ENCODE measurements around the gene PDXK.

Gene PDXK

DNA sequence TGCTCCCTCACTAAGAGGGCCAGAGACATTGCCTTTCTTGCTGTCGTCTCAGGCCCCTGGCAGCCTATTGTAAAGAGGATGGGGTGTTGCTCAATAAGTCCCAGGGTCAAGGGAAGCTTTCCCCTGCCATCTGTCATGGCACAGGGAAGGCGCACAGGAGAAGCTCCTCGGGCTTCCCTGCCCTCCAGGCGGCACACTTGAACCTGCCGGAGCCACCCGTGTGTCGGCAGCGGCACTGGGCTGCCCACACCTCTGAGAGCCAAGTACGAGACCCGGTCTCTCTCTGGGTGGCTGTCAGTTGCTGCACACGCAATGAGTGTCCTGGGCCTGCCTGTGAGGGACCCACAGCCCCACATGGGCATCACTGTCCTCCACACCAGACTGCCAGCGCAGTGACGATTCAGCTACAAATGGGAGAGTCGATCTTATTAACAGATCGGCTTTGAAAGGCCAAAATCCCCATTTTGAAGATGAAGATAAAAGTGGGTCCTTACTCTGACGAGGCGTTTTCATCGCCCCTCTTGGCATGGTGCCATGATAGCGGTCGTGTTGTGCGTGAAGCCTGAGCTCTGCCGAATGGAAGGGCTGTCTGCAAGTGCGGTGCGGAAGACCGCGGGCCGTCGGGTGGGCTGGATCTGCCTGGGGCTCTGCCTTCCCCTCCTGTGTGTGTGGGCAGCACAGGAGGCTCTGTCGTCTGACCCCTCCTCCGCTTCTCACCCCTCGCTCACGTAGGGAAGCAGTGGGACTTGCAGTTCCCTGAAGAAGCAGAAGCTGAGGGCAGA, 29.2 kb upstream of the PDXK start:
- no peak for TF ChIP-seq CTCF (IDR thresholded peaks at IDR 0.05)
- H3K4me3 ChIP-seq (ENCODE audit: low read depth in 1 of 2, low read length in 1 of 2): no peak overlapping the region
- no peak overlapping the region for H3K27ac ChIP-seq
- H3K36me3 ChIP-seq: peaks cover 37% of the 10 kb centered on the region
- peaks cover 14 to 20% of the 10 kb centered on the region in 2 experiments for H3K4me1 ChIP-seq (ENCODE audit: control insufficient read depth in 1 of 2, insufficient read depth in 1 of 2, low read depth in 1 of 2, low read length in 1 of 2)
- H3K27me3 ChIP-seq: no peaks in the 10 kb centered on the region
- no peaks in the 10 kb centered on the region for H3K9me3 ChIP-seq

- H3K9me3 ChIP-seq: no peaks in the 10 kb centered on the region
- TF ChIP-seq CTCF (IDR thresholded peaks at IDR 0.05): no peak
- no peaks in the 10 kb centered on the region for H3K27me3 ChIP-seq
- no peak overlapping the region for H3K27ac ChIP-seq
- peaks cover 14 to 20% of the 10 kb centered on the region in 2 experiments for H3K4me1 ChIP-seq (ENCODE audit: control insufficient read depth in 1 of 2, insufficient read depth in 1 of 2, low read depth in 1 of 2, low read length in 1 of 2)
- H3K4me3 ChIP-seq (ENCODE audit: low read depth in 1 of 2, low read length in 1 of 2): no peak overlapping the region
- H3K36me3 ChIP-seq: peaks cover 37% of the 10 kb centered on the region
Measured at GRCh38 chr21:43690346-43690745, 28.6 kb upstream of the PDXK start.

- H3K36me3 ChIP-seq: peaks cover 32% of the 10 kb centered on the region
- peaks cover 14 to 20% of the 10 kb centered on the region in 2 experiments for H3K4me1 ChIP-seq (ENCODE audit: control insufficient read depth in 1 of 2, insufficient read depth in 1 of 2, low read depth in 1 of 2, low read length in 1 of 2)
- H3K27ac ChIP-seq: no peak overlapping the region
- TF ChIP-seq CTCF (IDR thresholded peaks at IDR 0.05): no peak
- H3K27me3 ChIP-seq: no peaks in the 10 kb centered on the region
- H3K4me3 ChIP-seq (ENCODE audit: low read depth in 1 of 2, low read length in 1 of 2): no peak overlapping the region
- no peaks in the 10 kb centered on the region for H3K9me3 ChIP-seq
Measured at GRCh38 chr21:43691086-43691795, 27.7 kb upstream of the PDXK start.

GRCh38 chr21:43691801-43692200, 27.1 kb upstream of the PDXK start:
- peaks cover 30% of the 10 kb centered on the region for H3K36me3 ChIP-seq
- no peaks in the 10 kb centered on the region for H3K27me3 ChIP-seq
- H3K4me3 ChIP-seq (ENCODE audit: low read depth in 1 of 2, low read length in 1 of 2): no peak overlapping the region
- peaks cover 14 to 20% of the 10 kb centered on the region in 2 experiments for H3K4me1 ChIP-seq (ENCODE audit: control insufficient read depth in 1 of 2, insufficient read depth in 1 of 2, low read depth in 1 of 2, low read length in 1 of 2)
- H3K9me3 ChIP-seq: no peaks in the 10 kb centered on the region
- no peak overlapping the region for H3K27ac ChIP-seq
- no peak for TF ChIP-seq CTCF (IDR thresholded peaks at IDR 0.05)

- Histone ChIP-seq H3K27me3 (no peaks in the 10 kb centered on the region), H3K36me3 (peaks cover 27% of the 10 kb centered on the region), H3K27ac (no peak overlapping the region), H3K9me3 (no peaks in the 10 kb centered on the region), H3K4me1 (ENCODE audit: control insufficient read depth in 1 of 2, insufficient read depth in 1 of 2, low read depth in 1 of 2, low read length in 1 of 2) (peaks cover 11 to 12% of the 10 kb centered on the region in 2 experiments), H3K4me3 (ENCODE audit: low read depth in 1 of 2, low read length in 1 of 2) (no peak overlapping the region)
- TF ChIP-seq CTCF (IDR thresholded peaks at IDR 0.05): no peak
Measured at GRCh38 chr21:43692949-43693348, 26.0 kb upstream of the PDXK start.
